IPS-NIHi11 (cell line): Measurements from ENCODE around the gene FAN1.
A peak's percentile ranks its signal among the peaks of the same experiment; 100 is the strongest.

Source experiments
- DNase-seq: peaks from one replicate; pipeline ENCODE4 v3.0.0; 2012; ENCODE audit warnings: mixed read lengths, low spot score

The FAN1 gene

DNA sequence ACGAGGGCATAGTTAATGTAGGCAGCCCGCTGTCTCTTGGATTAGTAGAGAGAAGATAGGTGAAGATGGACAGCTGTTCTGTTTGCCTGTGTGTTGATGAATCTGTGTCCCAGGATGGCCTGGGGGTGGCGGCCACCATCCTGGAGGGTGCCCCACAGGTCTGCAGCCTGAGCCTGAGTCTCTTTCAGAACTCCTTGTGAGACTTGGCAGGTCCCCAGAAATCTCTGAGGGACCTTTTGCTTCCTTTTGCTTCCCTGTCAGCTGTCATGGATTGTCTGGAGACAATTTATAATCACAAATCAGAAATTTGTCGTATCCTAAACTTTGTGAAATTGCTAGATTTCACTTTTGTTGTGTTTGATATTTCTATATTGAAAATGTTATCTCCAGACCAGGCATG, 17.4 kb downstream of the FAN1 start:
- no peak for DNase-seq

DNA sequence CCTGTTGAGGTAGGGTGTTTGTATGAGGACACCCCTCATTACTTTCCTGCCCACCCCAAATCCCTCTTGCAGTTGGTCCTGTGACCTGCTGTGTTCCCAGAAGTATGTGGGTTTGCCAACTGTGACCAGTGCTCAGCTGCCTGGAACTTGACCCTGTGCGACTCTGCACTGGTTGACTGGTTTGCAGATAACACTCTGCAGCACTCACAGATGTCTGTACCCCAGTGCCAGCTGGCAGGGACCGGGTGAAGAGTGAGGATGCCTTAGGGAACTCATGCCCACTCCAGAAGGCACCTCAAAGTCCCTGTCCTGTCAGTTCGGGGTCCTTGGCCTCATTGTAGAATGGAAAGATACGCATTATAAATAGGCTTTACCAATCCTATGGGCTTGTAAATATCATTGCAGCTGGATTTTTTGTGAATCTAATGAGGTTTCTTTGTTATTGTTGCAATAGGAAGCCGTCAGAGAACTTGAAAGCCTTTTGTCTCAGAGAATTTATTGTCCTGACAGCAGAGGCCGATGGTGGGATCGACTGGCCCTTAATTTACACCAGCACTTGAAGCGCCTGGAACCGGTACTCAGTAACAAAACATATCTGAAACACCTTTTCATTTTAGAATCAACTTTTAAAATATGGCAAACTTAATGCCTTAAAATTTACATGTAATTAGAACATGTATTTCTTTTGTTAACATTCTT, 18.2 kb downstream of the FAN1 start:
- peak; percentile 23 for DNase-seq

GRCh38 chr15:30922480-30923311, 19.0 kb downstream of the FAN1 start:
- DNase-seq: peak; percentile 68

GRCh38 chr15:30923429-30923828, 19.7 kb downstream of the FAN1 start:
- DNase-seq: no peak

- no peak for DNase-seq
Observed at GRCh38 chr15:30924353-30924752, 20.6 kb downstream of the FAN1 start.

DNA sequence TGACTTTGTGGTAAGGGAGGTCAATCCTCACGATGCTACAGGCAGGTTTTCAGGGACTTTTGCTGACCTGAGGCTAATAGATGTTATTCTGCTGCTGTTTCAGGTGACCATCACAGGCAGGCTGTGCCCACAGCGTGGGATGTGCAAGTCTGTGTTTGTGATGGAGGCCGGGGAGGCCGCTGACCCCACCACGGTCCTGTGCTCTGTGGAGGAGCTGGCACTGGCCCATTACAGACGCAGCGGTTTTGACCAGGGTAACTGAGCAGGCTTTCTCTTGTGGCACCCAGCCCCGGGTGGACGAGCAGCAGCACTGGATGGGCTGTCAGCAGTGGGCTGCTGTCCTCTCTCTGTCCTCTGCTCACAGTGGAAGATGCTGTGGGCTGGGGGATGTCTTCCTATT, 22.0 kb downstream of the FAN1 start:
- no peak for DNase-seq

DNA sequence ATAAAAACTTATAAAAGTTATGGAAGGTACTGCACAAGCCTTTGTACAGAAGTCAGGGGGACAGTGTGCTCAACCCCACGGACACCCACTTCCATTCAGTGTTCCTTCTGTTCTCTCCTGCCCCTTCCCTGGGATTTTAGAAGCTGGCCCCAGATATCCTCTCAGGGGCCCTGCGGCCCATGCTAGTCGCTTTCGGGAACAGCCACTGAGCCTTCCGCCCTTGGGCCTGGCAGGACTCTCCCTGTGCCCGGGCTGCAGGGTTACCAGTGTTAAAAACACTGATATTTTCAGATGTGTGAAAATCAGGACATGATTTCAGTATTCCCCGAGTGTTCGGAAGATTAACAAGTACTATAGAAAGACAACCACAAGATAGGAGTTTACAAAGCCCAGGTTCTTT, 22.4 kb downstream of the FAN1 start:
- DNase-seq: no peak

DNA sequence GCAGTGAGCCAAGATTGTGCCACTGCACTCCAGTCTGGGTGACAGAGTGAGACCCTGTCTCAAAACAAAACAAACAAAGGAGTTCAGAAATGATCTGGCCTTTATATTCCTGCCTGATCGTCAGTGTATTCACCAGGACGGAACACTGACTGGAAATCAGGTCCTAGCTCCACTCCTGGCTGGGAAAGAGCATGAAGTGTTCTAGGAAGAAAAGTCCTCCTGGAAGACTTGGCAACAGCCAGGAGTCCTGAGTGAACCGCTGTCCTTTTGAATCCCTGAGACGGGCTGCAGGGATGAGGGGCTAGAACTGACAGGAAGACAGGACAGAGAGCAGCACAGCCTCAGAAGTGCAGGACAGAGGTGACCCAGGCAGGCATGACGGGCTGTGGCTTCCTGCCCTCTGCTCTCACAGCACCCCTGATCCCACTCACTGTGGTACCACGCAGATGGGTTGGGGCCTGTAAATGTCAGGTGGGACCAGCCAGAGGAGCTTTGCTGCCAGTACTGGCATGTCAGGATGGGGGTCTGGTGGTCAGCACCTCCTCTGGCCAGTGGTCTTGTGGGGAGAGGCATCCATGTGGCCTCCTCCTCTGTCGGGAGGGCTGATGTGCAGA, 23.5 kb downstream of the FAN1 start:
- DNase-seq: no peak

DNA sequence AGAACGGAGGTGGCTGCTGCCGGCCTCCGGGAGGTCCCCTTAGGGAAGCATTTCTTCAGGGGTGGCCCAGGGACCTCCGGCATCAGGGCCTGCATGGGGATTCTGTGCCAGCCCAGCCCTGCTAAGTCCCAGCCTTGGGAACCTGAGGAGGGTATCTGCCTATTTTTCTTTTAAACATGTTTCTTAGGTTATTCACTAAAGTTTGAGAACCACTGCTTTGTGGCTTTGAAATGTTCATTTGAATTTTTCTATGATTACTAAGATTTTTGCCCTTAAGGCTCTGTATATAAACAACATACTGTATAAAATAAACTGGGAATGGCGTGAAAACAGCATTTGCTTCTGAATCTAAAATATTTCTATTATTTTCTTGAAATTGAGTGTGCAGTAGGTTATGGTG, 24.4 kb downstream of the FAN1 start:
- DNase-seq: no peak

DNA sequence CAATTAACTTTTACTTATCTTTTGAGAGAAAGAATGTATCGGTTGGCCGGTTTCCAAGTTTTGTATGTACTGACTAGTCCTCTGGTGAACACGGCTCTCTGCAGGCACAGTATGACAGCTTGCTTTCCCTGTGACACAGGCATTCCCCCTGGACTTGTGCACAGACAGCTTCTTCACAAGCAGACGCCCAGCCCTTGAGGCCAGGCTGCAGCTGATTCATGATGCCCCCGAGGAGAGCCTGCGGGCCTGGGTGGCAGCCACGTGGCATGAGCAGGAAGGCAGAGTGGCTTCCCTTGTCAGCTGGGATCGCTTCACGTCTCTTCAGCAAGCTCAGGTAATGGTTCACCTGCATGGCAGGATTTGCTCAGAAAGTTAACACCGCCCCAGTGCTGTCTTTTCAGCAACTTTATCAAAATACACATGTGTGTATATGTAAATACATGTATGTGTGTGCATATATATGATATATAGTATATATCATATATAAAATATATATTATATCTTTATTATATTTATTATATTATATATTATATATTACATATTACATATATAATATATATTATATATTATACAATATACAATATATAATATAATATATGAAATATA, 25.5 kb downstream of the FAN1 start:
- DNase-seq: no peak

DNA sequence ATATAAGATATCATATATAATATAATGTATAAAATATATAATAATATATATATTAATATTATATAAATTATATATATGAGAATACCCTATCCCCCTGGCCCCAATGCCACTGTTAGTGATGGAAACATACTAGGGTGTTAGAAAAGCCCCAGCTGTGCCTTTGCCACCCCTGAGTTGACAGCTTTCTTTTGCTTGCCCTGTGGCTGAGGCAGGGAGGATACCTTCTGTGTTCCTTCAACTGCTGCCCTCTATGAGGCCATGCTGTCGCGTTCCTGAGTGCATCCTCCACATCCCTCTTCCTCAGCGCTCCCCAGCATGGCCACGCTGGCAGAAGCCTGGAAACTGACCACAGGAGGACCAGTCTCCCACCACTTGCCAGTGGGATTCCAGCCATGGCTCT, 26.3 kb downstream of the FAN1 start:
- no peak for DNase-seq

GRCh38 chr15:30930422-30930821, 26.7 kb downstream of the FAN1 start:
- no peak for DNase-seq

GRCh38 chr15:30933293-30933692, 29.6 kb downstream of the FAN1 start:
- no peak for DNase-seq

GRCh38 chr15:30939161-30939560, 35.4 kb downstream of the FAN1 start:
- DNase-seq: no peak

DNA sequence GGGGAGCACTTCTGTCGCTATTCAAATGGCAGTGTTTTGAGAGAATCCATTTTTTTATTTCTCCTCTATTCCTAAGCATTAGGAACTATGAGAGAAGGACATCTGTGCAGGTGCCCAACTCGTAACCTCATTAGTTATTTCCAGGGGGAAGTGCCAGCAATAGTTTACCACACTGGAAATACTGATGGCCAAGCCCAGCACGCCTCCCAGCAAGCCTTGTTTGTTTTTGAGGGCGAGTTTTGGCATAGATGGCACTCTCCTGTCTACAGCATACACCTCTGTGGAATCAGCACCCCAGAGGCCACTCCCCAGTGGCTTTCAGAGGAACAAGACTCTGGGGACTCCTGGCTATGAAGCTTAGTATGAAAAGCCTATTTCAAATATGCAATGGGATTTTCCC, 36.6 kb downstream of the FAN1 start:
- no peak for DNase-seq

DNA sequence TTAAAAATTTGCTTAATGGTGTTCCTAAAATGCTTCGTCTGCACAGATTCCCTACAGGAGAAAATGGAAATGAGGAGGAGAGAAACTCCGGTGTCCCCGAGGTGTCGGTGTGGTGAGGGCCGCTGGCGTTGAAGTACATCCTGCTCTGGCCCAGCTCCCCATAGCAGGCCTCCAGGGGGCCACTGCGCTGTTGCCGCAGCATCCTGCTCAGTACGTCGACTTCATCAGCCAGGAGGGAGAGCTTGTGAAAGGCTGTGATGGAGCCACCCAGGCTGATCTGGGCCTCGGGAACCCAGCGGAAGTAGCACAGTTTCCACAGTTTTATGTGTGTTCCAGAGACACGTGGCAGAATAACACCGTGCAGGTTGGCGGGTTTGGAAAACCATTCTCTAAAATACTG, 37.8 kb downstream of the FAN1 start:
- no peak for DNase-seq

DNA sequence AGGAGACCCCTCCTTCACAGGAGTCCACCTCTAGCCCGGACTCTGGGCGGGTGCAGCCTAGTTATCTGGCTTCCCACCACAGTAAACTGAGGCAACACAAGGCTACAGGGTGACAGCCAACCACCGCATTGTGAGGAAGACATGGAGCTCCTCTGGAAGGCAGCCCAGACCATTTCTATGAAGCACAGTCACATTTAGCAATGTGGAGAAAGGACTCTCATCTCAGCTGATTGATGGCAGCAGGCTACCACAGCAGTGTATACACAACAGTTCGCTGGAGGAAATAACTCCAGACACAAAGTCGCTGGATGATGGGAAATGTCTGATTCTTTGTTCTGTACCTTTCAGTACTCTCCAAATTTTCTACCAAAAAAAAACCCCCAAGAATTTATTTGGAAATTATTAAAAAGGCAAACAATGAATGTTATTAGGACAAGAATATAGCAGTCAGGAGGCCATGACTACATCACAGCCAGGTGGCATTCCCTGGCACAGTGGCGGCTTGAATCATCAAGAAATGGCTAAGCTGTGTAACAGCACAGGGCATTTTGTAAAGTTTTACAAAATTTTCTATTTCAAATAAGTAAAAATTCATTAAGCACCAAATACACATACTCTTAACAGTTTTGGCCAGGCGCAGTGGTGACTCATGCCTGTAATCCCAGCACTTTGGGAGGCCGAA, 40.1 kb downstream of the FAN1 start:
- no peak for DNase-seq

DNA sequence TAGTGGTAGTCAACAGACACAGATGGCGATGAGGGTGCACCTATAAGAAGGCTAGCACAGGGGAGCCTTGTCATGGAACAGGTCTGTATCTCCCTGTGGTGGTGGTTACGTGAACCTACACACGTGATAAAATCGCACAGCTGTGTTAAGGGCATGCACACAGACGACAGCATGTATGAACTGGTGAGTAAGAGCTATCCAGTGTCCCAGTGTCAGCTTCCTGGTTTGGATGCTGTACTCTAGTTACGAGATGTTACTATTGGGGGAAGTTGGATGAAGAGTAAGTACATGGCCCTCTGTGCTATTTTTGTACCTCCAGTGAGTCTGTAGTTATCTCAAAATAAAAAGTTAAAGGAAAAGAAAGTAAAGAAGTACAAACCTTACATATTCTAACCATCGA, 49.5 kb downstream of the FAN1 start:
- DNase-seq: no peak

DNA sequence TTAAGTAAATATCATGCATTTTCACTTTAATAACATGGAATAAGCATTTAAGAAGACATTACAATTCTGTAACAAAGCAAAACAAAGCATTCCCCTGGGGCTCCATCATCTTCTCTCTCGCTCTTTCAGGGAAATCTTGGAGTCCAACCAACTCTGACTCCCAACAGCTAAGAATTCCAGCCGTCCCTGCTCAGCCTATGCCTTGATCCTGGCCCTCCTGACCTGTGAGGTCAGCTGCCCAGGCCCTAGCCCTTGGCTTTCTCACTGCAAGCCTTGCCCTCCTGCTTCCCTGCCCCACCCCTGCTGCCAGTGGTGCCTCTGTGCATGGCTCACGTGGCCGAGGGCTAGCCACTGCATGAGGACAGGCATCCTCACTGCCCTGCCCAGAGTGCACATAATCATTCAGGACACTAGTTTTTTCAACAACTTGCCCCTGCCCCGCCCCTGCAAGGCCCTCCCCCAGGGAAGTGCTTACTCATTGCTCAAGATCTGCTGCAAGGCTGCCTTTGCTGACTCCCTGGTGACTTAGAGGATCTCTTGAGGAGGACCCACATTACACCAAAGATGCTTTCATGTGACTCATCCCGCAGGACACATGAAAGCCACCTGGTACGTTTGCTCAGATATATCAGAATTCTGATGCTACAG, 50.1 kb downstream of the FAN1 start:
- peak; percentile 27 for DNase-seq

DNA sequence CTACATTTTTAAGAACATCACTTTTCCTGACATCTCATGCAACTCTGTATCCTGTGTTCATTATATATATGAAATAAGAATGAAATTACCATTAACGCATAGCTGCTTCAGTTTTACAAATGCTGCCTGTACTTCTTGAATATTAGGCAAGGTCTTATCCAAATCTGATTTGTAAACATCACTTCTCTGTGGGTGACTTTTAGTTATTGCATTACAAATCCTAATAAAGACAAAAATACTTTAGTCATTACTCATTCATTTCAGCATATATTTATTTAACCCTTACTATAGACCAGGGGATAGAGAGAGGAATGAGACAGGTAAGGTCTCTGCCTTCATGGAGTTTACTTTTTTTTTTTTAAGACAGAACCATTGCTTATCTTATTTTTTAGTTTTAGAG, 51.0 kb downstream of the FAN1 start:
- no peak for DNase-seq

GRCh38 chr15:30956216-30957124, 52.8 kb downstream of the FAN1 start:
- DNase-seq: no peak
